HG02970 (cell line): ENCODE results near the gene COL11A2.

Experiments used
- ATAC-seq: cut with Tn5 transposase; IDR thresholded peaks from one replicate; pipeline ENCODE4 v1.9.1; 2021; ENCODE audit warnings: mild to moderate bottlenecking, moderate library complexity, moderate number of reproducible peaks; ENCODE audit not compliant: unreplicated experiment, low FRiP score

Gene COL11A2

DNA sequence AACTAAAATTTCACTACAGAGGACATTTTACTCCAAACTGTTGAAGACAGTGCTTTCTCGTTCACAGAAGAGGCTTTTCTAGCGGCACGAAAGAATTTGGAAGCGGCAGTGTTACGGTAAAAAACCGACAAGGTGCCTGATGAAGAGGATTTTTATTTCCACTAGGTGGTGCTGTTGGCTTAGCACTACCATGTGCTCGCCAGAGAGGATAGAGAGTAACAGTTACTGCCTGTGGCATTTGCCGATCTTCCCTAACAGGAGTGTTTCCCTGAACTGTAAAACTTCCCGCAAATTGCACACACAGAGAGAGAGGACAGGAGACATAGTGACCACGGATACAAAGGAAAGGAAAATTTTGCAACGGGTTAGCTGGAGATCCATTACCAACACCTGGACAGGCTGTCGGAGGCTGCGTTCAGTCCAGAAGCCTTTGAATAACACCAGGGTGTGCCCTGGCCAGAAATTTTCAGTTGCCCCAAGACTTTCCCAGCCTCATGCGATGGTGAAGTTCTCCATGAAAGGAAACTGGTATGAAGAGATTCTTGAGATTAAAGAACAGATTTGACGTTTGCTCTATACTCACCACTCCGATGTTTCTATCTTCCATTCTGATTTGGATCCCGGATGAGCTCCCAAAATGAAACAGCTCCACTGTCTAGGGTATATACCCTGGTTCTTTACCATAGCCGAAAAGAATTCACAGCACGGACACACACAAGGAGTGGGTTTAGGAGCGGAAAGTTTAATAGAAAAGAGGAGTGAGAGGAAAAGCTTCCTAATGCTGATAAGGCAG, 68.3 kb downstream of the COL11A2 start:
- ATAC-seq, result no peak

DNA sequence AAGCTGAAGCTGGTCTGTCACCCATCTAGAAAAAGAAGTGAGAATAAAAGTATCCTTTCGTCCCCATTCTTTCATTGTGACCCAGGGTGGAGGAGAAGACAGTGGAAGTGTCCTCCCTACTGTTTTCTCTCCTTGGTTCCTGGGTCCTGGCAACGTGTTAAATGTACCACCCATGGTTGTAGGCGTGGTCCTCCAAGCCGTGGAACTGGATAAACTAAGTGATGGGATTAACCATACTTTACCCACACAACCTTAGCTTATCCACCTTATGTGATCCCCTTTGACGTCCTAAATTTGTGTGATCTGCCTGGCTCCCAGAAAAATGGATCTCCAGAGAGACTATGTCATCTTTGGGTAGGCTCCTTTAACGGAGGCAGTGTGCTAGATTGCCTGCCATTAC, 69.1 kb downstream of the COL11A2 start:
- no peak for ATAC-seq

DNA sequence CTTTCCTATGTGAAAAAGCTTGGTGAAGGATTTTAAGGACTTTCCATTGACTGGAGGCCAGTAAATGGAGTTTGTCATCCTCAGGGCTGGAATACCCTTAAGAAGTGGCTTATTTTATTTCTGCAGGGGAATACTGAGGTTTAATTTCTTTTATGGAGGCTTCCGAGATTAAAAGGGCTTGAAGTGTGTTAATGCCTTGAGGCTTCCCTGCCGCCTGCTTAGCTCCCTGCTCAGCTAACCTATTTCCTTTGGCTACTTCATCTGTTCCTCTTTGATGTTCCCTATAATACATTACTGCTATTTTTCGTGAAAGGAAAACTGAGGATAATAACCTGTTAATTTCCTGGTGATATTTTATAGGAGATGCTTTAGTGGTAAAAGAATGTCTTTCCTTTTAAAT, 72.3 kb downstream of the COL11A2 start:
- ATAC-seq, result no peak

- ATAC-seq, result no peak
Observed at GRCh38 chr6:33118525-33119123, 73.6 kb downstream of the COL11A2 start.

- no peak for ATAC-seq
Observed at GRCh38 chr6:33117811-33118277, 74.4 kb downstream of the COL11A2 start.

GRCh38 chr6:33116841-33117711, 75.2 kb downstream of the COL11A2 start:
- no peak for ATAC-seq

DNA sequence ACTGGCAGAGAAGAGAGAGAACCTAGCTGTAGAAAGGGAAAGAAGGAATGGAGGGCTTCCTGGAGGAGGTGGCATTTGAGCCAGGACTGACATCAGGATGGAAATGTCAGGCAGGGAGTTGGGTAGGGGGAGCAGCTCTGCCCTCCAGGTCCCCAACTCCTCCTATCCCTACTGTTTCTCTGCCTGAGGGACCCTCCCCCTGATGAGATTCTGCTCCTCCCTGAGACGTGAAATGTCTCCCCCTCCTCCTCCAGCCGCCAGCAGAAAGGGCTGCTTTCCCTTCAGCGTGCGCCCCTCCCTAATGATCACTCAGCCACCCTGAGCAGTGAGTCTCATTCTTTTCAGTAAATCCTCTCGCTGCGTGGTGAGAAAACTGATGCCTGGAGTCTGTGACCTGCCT, 75.8 kb downstream of the COL11A2 start:
- no peak for ATAC-seq

DNA sequence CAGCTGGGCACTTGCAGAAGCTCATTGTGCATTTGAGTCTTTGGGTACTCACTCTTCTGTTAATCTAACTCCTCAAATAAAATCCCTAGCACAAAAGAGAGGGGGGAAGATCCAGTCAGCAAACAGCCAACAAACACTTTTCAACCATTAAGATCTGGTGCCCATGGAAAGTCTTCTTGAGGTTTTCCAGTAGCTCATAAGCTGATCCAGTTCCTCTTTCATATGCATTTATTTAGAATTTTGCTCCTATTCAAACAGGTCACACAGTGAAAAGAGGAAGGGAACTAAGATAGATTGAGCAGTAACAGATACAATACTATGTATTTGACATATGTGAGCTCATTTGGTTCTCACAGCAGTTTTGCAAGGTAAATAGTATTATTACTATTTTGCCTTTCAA, 77.9 kb downstream of the COL11A2 start:
- no peak for ATAC-seq

GRCh38 chr6:33113755-33114154, 78.5 kb downstream of the COL11A2 start:
- ATAC-seq, result no peak
